COLO668 (cell line): ENCODE results near the gene C17orf107.
A peak's percentile ranks its signal among the peaks of the same experiment; 100 is the strongest.
"Not testable (repeated sequence)": the region's sequence is repeated elsewhere in the genome, so short reads cannot be mapped to it uniquely, and the experiment has no call there.

ENCODE experiments used
- DNase-seq: peaks from one replicate; lab custom pipeline; 2025; ENCODE audit not compliant: unreplicated experiment; lab: John Stamatoyannopoulos, UW

The C17orf107 gene

DNA sequence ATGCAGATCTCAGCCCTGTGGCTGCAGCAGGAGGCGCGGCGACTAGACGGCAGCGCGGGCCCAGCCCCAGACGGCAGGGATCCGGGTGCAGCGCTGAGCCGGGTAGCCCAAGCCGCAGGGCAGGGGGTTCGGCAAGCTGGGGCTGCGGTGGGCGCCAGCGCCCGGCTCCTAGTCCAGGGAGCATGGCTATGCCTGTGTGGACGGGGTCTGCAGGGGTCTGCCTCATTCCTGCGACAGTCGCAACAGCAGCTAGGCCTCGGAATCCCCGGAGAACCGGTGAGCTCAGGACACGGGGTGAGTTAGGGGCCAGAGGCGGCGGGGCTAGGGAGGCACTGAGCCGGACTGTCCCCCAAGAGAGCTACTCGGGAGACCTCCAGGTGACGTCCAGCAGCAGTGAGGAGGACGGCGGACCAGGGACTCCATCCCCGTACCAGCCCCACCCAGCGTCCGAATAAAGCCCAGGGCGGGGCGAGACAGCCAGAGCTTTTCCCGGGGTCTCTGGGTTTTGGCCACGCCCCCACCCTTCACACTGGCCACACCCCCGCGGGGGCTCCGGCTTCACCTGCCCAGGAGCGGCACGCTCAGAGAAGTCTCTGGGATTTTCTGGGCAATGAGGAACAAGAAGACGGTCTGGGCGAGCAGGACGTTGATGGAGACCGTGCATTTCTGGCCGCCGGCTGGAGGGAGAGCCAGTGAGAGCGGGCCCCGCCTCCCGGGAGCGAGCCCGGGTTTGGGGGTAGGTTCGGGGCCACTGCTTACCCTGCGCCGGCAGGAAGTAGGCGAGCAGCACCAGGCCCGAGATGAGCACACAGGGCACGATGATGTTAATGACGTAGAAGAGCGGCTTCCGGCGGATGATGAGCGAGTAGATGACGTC lies 1.1 kb downstream of the C17orf107 start:
- DNase-seq = no peak

DNA sequence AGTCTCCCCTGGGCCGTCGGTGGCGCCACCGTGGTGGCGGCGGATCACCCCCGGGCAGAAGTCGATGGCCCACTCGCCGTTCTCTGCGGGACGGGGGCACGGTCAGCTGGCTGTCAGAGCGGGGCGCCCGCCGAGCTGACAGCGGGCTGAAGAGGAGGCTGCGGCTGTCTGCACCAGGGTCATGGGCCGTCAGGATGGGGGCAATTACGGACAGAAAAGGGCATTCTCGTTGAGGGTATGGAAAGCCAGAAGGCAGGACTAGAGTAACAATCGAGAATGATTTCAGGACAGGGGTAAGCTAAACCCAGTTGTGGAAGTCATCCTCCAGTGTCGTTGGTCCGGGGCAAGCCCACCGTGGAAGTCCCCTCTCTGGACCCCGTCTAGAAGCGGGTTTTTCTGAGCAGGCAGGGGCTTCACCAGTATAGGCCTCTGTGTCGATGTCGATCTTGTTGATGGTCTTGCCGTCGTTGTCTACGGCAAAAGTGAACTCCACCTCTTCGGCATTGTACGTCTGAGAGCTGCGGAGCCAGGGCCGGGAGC lies 1.8 kb downstream of the C17orf107 start:
- DNase-seq = no peak

DNA sequence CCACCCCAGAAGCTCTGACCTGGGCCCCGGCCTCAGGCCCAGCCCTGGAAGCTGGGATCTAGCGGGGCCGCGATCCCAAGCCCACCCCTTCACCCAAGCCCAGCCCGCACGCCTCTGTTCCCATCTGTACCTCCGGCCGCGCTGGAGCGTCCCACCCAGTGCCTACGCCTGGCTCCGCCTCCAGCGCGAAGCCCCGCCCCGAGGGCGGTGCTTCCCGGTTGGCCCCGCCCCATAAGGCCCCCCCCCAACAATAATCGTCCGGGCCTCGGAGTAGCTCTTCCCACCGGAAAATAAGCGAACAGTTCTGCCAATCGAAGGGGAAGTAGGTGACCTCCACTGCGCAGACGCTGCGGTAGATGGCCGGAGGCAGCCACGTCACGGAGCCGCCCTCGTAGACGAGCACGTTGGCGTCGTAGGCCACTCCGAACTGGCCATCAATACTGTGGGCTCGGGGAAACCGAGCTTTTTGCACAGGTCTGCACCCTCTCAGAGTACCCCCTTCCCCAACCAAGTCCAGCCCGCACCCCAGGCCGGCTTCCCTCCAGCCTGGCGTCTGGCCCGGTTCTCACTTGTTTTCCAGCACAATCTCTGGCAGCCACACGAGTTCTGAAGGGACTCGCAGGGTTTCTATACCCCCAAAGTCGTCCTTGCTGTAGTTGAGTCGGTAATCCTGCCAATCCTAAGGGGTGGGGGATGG lies 2.5 kb downstream of the C17orf107 start:
- DNase-seq = no peak

DNA sequence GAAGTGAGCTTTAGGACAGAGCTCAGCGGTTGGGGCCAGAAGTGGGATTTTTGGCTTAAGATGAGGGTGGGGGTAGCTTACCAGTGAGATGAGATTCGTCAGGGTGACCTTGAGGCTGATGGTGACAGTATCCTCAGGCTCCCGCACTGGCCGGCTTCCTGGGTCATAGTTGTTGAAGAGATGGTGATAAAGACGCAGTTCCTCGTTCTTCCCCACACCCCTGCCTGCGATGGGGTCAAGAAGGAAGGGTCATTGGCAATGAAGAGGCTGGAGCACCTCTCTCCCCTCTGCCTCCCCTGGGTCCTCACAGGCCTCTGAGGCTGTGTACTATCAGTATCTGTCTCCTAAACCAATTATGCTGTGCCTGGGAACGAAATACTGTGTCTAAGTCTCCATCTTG lies 3.2 kb downstream of the C17orf107 start:
- DNase-seq = no peak

DNA sequence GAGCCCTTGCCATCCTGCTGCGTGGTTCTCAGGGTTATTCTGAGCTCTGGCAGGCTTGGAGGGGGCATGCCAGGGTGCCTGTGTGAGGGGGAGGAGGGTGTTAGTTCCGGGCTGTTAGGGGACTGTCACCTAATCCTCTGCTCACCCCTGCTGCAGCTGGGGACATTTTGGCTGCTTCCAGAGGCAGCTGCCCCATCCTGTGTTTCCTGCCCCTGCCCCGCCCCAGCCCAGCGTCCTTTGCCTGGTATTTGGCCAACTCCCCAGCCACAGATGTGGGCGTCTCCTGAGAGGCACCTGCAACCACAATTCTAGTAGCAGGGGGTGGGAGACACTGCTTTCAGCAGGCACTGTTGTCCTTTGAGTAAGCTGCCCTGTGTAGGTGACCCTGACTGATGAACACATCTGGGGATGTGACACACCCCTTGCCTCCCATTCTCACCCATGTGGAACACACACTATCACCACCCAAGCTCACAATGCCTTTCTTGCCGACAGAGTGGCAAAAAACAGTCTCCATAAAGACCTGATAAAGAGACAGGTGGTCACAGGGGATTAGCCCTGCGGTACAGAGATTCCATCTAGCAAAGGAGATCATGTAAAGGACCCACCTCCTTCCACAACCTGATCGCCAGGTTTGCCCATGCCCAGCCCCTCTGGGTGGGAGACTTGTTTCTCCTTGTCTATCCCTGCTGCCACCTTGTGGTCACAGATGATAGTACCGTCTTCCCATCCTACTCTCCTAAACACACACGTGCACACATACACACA lies 3.9 kb downstream of the C17orf107 start, which contains the start of gene CHRNE:
Gene CHRNE (minus strand): TSS at position 48 of the 768 bp plus-strand sequence. CDS start 35 bp downstream, at position 13.
- peak; percentile 73 for DNase-seq

DNA sequence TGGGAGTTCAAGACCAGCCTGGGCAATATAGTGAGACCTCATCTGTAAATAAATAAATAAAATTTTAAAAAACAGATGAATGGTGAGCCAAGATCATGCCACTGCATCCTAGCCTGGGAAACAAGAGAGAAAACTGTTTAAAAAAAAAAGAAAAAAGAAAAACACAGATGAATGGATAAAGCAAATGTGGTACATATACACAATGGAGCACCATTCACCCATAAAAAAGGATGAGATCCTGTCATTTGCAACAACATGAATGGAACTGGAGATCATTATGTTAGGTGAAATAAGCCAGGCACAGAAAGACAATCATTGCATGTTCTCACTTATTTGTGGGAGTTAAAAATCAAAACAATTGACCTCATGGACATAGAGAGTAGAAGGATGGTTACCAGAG lies 7.3 kb downstream of the C17orf107 start:
- DNase-seq = not testable (repeated sequence)

DNA sequence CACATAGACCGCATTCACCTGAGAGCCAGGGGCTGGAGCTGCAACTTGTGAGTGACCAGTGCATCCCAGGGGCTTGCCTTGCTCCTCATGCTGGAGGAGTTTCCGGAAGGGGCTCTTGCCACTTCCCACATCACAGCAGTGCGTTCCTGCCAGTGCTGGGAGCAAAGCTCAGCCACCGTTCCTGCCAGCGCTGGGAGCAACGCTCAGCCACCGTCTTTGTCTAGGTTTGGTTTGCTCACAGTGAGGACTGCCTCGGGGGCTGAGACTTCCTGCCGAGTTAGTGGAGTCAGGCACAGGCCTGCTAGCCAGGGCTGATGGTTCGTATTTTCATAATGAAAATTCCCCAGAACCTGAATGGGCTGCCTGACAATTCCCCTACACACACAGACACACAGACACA lies 9.0 kb downstream of the C17orf107 start:
- DNase-seq = peak; percentile 9

DNA sequence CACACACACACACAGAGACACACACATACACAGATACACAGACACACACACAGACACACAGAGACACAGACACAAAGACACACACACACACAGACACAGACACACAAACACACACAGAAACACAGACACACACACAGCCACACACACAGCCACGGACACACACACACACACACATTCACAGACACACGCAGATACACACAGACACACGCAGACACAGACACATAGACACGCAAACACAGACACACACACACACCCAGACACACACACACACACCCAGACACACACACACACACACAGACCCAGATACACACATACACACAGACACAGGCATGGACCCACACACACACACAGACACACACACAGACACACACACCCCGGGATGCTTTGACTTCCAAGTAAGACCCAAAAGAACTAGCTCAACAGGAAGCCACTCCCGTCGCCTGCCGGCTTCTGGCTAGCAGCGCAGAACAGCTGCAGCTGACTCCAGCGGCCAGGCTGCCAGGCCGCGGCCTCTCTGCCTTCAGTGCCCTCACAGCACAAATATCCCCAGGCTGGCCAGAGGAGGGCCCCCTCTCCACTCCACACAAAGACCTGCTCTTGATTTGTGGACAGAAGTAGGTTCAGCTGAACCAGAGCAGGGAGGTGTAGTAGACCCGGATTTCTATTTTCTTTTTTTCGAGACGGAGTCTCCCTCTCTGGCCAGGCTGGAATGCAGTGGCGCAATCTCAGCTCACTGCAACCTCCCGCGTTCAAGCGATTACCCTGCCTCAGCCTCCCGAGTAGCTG lies 9.6 kb downstream of the C17orf107 start:
- DNase-seq = peak; percentile 85

DNA sequence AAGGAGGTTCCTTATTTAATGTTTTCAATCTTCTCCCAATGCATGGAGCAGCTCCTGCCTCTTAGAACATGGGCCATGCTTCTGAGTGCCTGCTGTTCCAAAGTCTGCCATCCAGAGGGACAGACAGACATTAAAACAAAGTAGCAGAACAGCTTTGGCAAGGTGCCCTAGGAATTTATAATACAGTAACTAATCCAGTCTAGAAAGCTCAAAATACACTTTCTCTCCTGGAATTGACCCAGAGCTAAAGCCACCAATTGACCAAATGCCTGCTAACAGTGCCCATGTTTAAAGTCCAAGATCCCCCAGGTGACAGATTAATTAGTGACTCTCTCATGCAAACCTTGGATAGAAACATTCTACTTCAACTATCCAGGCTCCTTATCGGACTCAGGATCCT lies 14.7 kb downstream of the C17orf107 start:
- no peak for DNase-seq

DNA sequence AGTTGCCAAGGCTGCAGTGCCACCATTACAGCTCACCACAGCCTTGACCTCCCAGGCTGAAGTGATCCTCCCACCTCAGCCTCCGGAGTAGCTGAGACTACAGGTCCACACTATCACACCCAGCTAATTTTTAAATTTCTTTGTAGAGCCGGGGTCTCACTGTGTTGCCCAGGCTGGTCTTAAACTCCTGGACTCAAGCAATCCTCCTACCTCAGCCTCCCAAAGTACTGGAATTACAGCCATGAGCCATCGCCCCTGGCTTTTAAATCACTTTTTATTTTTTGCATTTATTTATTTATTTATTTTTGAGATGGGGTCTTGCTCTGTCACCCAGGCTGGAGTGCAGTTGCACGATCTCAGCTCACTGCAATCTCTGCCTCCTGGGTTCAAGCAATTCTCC lies 15.2 kb downstream of the C17orf107 start:
- DNase-seq = not testable (repeated sequence)

DNA sequence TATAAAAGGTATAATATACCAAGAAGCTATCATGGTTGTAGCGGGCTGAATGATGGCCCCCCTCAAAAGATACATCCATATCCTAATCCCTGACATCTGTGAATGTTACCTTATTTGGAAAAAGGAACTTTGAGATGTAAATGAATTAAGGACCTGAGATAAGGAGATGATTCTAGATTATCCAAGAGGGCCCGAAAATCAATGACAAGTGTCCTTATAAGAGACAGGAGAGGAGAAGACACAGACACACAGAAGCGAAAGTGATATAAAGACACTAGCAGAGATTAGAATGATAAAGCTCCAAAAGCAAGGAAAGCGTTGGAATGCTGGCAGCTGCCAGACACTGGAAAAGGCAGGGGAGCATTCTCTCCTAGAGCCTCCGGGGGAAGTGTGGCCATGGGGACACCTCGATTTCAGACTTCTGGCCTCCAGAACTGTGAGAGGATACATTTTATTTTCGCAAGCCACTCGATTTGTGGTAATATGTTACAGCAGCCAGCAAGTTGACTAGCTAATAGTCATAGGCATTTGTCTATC lies 20.2 kb downstream of the C17orf107 start:
- no peak for DNase-seq

DNA sequence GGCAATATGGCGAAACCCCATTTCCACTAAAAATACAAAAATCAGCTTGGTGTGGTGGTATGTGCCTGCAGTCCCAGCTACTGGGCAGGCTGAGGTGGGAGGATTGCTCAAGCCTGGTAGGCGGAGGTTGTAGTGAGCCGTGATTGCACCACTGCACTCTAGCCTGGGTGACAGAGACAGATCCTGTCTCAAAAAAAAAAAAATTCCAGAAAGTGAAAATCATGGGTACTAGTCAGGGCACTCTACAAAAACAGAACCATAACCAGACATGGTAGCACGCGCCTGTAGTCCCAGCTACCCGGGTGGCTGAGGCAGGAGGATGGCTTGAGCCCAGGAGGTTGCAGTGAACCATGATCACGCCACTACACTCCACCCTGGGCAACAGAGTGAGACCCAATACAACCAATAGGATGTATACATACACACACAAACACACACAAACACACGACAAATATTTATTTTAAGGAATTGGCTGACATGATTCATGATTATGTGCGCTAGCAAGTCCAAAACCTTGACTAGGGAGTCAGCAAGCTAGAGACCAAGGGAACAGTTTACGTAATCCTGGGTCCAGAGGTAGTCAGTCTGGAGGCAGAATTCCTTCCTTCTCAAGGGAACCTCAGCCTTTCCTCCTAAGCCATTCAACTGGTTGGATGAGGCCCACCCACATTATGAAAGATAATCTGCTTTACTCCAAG lies 21.2 kb downstream of the C17orf107 start:
- no peak for DNase-seq

DNA sequence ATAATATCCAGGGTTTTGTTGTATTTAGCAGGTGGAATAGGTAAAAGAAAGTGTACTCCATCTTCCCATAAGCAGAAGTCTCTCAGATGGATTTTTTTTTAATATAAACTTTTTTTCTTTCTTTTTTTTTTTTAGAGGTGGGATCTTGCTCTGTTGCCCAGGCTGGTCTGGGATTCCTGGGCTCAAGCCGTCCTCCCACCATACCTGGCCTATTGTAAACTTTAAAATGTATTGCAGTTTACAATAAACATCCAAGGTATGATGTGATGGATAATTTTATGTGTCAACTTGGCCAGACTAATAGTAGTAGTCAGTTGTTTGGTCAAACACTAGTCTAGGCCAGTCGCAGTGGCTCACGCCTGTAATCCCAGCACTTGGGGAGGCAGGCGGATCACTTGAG lies 22.0 kb downstream of the C17orf107 start:
- no peak for DNase-seq

DNA sequence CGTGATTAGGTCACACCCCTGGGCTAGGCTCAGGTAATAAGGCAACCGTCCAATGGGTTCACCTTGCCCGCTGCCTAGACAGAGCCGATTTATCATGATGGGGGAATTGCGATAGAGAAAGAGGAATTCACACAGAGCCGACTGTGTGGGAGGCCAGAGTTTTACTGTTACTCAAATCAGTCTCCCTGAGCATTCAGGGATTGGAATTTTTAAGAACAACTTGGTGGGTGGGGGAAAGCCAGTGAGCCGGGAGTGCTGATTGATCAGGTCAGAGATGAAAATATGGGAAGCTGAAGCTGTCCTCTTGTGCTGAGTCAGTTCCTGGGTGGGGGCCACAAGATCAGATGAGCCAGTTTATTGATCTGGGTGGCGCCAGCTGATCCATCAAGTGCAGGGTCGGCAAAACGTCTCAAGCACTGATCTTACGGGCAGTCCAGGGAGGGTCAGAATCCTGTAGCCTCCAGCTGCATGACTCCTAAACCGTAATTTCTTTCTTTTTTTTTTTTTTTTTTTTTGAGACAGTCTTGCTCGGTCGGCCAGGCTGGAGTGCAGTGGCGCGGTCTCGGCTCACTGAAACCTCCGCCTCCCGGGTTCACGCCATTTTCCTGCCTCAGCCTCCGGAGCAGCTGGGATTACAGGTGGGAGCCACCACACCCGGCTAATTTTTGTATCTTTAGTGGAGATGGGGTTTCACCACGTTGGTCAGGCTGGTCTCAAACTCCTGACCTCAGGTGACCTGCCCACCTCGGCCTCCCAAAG lies 27.4 kb downstream of the C17orf107 start:
- DNase-seq = not testable (repeated sequence)

DNA sequence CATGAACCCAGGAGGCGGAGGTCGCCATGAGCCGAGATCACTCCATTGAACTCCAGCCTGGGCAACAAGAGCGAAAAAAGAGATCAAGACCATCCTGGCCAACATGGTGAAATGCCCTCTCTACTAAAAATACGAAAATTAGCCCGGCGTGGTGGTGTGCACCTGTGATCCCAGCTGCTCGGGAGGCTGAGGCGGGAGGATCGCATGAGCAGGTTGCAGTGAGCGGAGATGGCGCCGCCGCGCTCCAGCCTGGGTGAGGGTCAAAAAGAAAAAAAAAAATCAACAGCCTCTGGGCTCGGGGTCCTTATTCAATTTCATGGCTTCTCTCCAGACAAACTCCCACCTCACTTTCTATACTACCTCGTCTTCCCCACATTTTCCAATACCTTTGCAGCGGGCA lies 29.5 kb downstream of the C17orf107 start:
- no peak for DNase-seq

DNA sequence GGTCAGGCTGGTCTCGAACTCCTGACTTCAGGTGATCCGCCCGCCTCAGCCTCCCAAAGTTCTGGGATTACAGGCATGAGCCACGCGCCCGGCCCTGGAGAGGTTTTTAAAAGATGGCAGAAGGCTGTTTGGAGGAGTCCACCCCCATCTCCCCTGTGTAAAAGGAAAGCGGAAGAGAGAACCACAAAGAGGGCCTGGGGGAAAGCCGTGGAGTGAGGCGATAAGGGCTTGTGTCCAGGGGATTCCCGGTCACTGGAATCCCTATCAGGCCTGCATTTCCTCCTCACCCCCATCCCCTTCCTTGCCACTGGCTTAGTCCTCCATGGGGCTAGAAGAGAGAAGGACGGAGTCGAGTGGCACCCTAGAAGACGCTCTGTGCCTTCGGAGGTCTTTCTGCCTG lies 32.6 kb downstream of the C17orf107 start, which contains the start of gene GP1BA:
Gene GP1BA (plus strand): TSS at position 315 of the 400 bp plus-strand sequence. CDS start 328 bp downstream, outside the sequence.
- DNase-seq = no peak

DNA sequence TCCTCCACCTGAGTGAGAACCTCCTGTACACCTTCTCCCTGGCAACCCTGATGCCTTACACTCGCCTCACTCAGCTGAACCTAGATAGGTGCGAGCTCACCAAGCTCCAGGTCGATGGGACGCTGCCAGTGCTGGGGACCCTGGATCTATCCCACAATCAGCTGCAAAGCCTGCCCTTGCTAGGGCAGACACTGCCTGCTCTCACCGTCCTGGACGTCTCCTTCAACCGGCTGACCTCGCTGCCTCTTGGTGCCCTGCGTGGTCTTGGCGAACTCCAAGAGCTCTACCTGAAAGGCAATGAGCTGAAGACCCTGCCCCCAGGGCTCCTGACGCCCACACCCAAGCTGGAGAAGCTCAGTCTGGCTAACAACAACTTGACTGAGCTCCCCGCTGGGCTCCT lies 33.4 kb downstream of the C17orf107 start:
- no peak for DNase-seq

DNA sequence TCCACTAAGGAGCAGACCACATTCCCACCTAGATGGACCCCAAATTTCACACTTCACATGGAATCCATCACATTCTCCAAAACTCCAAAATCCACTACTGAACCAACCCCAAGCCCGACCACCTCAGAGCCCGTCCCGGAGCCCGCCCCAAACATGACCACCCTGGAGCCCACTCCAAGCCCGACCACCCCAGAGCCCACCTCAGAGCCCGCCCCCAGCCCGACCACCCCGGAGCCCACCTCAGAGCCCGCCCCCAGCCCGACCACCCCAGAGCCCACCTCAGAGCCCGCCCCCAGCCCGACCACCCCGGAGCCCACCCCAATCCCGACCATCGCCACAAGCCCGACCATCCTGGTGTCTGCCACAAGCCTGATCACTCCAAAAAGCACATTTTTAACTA lies 34.3 kb downstream of the C17orf107 start:
- no peak for DNase-seq
